ENCODE data around the gene KLK10.

Gene KLK10

GRCh38 chr19:51025809-51026553 lies 6.5 kb upstream of the KLK10 start:
- no peak for DNase-seq

GRCh38 chr19:51025401-51025800 lies 5.9 kb upstream of the KLK10 start:
- no peak for DNase-seq

GRCh38 chr19:51024924-51025323 lies 5.4 kb upstream of the KLK10 start:
- no peak for DNase-seq

GRCh38 chr19:51023946-51024345 lies 4.4 kb upstream of the KLK10 start:
- no peak for DNase-seq

- DNase-seq, result no peak
Measured at GRCh38 chr19:51022526-51022925, 3.0 kb upstream of the KLK10 start.

- peak; percentile 84 for DNase-seq
Measured at GRCh38 chr19:51020988-51021651, 1.6 kb upstream of the KLK10 start.

- no peak for DNase-seq
Measured at GRCh38 chr19:51018745-51019543, 565 bp downstream of the KLK10 start.

GRCh38 chr19:51016798-51017683 lies 2.5 kb downstream of the KLK10 start:
- DNase-seq, result peak; percentile 49

GRCh38 chr19:51015691-51016267 lies 3.7 kb downstream of the KLK10 start:
- no peak for DNase-seq

GRCh38 chr19:51014242-51014641 lies 5.3 kb downstream of the KLK10 start:
- DNase-seq, result no peak

- no peak for DNase-seq
Measured at GRCh38 chr19:51012661-51013190, 6.8 kb downstream of the KLK10 start.

- DNase-seq, result no peak
Measured at GRCh38 chr19:51010066-51010795, 9.3 kb downstream of the KLK10 start.

GRCh38 chr19:51009061-51009891 lies 10.2 kb downstream of the KLK10 start:
- no peak for DNase-seq

- DNase-seq, result no peak
Measured at GRCh38 chr19:51007488-51007887, 12.0 kb downstream of the KLK10 start.

GRCh38 chr19:51006406-51006805 lies 13.1 kb downstream of the KLK10 start:
- peak; percentile 7 for DNase-seq

GRCh38 chr19:51005248-51005647 lies 14.3 kb downstream of the KLK10 start:
- DNase-seq, result no peak

GRCh38 chr19:51003316-51003715 lies 16.2 kb downstream of the KLK10 start:
- no peak for DNase-seq

- DNase-seq, result peak; percentile 29
Measured at GRCh38 chr19:51002542-51003311, 16.8 kb downstream of the KLK10 start.

- no peak for DNase-seq
Measured at GRCh38 chr19:51002089-51002532, 17.4 kb downstream of the KLK10 start.
